Endothelial cell (in vitro differentiated cells): Measurements from ENCODE around the gene FMN2. TPM values are rescaled to one million over a fixed set of nuclear protein-coding genes. Genes with fewer than 3 reads are reported as not detected.
"Not testable (repeated sequence)": the region's sequence is repeated elsewhere in the genome, so short reads cannot be mapped to it uniquely, and the experiment has no call there.

Source experiments
- DNase-seq: peaks from one replicate; pipeline ENCODE4 v3.0.0; 2021; ENCODE audit warnings: low spot score
- H3K27ac Mint-ChIP-seq: one replicate; pipeline ENCODE4 v1.8.0; 2021; ENCODE audit warnings: mixed read lengths, inconsistent platforms; ENCODE audit not compliant: unreplicated experiment
- H3K27me3 Mint-ChIP-seq: one replicate; pipeline ENCODE4 v1.8.0; 2021; ENCODE audit warnings: mild to moderate bottlenecking, moderate library complexity, mixed read lengths, inconsistent platforms; ENCODE audit not compliant: unreplicated experiment
- H3K36me3 Mint-ChIP-seq: one replicate; pipeline ENCODE4 v1.8.0; 2021; ENCODE audit warnings: mild to moderate bottlenecking, low read depth, mixed read lengths, inconsistent platforms; ENCODE audit not compliant: unreplicated experiment
- H3K4me1 Mint-ChIP-seq: one replicate; pipeline ENCODE4 v1.8.0; 2021; ENCODE audit warnings: mild to moderate bottlenecking, mixed read lengths, inconsistent platforms; ENCODE audit not compliant: unreplicated experiment
- H3K4me3 Mint-ChIP-seq: one replicate; pipeline ENCODE4 v1.8.0; 2021; ENCODE audit warnings: mild to moderate bottlenecking, mixed read lengths, inconsistent platforms; ENCODE audit not compliant: unreplicated experiment
- H3K9me3 Mint-ChIP-seq: one replicate; pipeline ENCODE4 v1.8.0; 2021; ENCODE audit warnings: mixed read lengths, inconsistent platforms; ENCODE audit not compliant: unreplicated experiment
- CTCF ChIP-seq: fragments of 200-600 bp; sonication (generic); IDR thresholded peaks from one replicate; pipeline ENCODE4 v1.5.0; 2021; ENCODE audit warnings: antibody characterized with exemption; ENCODE audit not compliant: unreplicated experiment
- total RNA-seq: library from RNA; stranded (reverse); fragmentation: NEBNext Ultra II Directional; extraction: Animal tissue kit (Norgen Biotek cat#: 25700); gene quantifications from one replicate; pipeline ENCODE4 v1.2.1, GENCODE V29; 2021; ENCODE audit not compliant: unreplicated experiment

The FMN2 gene
- total RNA-seq, 1 donor from 2014 or later = 2.6 TPM

- no peak for TF ChIP-seq CTCF
- Mint-ChIP-seq H3K36me3 (no peaks in the 10 kb centered on the region), H3K4me1 (no peaks in the 10 kb centered on the region), H3K27me3 (no peaks in the 10 kb centered on the region), H3K27ac (no peak overlapping the region), H3K4me3 (no peak overlapping the region), H3K9me3 (no peaks in the 10 kb centered on the region)
- DNase-seq = no peak
These were observed 167.2 kb downstream of the FMN2 start for GRCh38 chr1:240258910-240259309.

GRCh38 chr1:240264494-240264893 lies 172.8 kb downstream of the FMN2 start:
- H3K36me3 Mint-ChIP-seq, H3K27me3 Mint-ChIP-seq, DNase-seq, H3K9me3 Mint-ChIP-seq, H3K27ac Mint-ChIP-seq, H3K4me3 Mint-ChIP-seq, H3K4me1 Mint-ChIP-seq: not testable (repeated sequence)

GRCh38 chr1:240271081-240271480 lies 179.4 kb downstream of the FMN2 start:
- no peak for DNase-seq
- H3K36me3 Mint-ChIP-seq = no peaks in the 10 kb centered on the region
- TF ChIP-seq CTCF = no peak

GRCh38 chr1:240274569-240274968 lies 182.9 kb downstream of the FMN2 start:
- H3K36me3 Mint-ChIP-seq = no peaks in the 10 kb centered on the region
- no peak for TF ChIP-seq CTCF

More at GRCh38 chr1:240271081-240271480, 179.4 kb downstream of the FMN2 start:
- Mint-ChIP-seq H3K9me3 (no peaks in the 10 kb centered on the region), H3K27ac (no peak overlapping the region), H3K27me3 (peaks cover 2% of the 10 kb centered on the region), H3K4me1 (no peaks in the 10 kb centered on the region), H3K4me3 (no peak overlapping the region)

GRCh38 chr1:240275219-240275618 lies 183.5 kb downstream of the FMN2 start:
- not testable (repeated sequence) for H3K27me3 Mint-ChIP-seq, DNase-seq, H3K36me3 Mint-ChIP-seq, H3K27ac Mint-ChIP-seq, H3K4me1 Mint-ChIP-seq, H3K9me3 Mint-ChIP-seq, H3K4me3 Mint-ChIP-seq

More at GRCh38 chr1:240274569-240274968, 182.9 kb downstream of the FMN2 start:
- Mint-ChIP-seq H3K4me3 (no peak overlapping the region), H3K9me3 (no peaks in the 10 kb centered on the region), H3K4me1 (no peaks in the 10 kb centered on the region), H3K27ac (no peak overlapping the region), H3K27me3 (no peaks in the 10 kb centered on the region)
- no peak for DNase-seq

- Mint-ChIP-seq H3K36me3 (no peaks in the 10 kb centered on the region), H3K4me3 (no peak overlapping the region), H3K27me3 (no peaks in the 10 kb centered on the region), H3K27ac (no peak overlapping the region), H3K4me1 (no peaks in the 10 kb centered on the region), H3K9me3 (no peaks in the 10 kb centered on the region)
- TF ChIP-seq CTCF = no peak
- no peak for DNase-seq
These were observed 186.4 kb downstream of the FMN2 start for GRCh38 chr1:240278082-240278481.
